Measurements from ENCODE around the gene NRG3. TPM values are rescaled to one million over a fixed set of nuclear protein-coding genes. Genes with fewer than 3 reads are reported as not detected.

Gene NRG3
- total RNA-seq, 4 donors from 2014 or later: 0.54 TPM; not detected in 3

DNA sequence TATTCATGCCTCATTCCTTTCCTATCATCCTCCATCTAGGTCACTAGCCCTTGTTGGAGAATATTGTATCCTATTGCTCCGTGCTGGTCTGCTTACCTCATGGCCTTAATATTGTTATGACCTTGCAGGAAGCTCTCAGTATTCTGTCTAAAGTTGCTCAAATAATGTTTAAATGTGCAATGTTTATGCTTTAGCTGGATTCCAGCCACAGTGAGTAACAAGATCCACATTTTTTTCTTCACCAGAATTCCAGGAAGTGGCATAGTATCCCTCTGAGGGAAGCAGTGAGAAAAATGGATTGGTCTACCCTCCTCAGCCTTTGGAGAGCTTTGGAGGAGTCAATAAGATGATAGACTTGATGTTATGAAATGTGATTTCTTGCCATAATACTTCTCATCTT lies 402.6 kb downstream of the NRG3 start:
- TF ChIP-seq POLR2AphosphoS5 (IDR thresholded peaks at IDR 0.05) (no peak), EP300 (IDR thresholded peaks at IDR 0.05) (no peak), POLR2A (IDR thresholded peaks at IDR 0.05) (no peak)
- TF ChIP-seq, protein P1, sequence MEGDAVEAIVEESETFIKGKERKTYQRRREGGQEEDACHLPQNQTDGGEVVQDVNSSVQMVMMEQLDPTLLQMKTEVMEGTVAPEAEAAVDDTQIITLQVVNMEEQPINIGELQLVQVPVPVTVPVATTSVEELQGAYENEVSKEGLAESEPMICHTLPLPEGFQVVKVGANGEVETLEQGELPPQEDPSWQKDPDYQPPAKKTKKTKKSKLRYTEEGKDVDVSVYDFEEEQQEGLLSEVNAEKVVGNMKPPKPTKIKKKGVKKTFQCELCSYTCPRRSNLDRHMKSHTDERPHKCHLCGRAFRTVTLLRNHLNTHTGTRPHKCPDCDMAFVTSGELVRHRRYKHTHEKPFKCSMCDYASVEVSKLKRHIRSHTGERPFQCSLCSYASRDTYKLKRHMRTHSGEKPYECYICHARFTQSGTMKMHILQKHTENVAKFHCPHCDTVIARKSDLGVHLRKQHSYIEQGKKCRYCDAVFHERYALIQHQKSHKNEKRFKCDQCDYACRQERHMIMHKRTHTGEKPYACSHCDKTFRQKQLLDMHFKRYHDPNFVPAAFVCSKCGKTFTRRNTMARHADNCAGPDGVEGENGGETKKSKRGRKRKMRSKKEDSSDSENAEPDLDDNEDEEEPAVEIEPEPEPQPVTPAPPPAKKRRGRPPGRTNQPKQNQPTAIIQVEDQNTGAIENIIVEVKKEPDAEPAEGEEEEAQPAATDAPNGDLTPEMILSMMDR (IDR thresholded peaks at IDR 0.05): no peak
- 60 to 71% methylated on average over 1 of the region's 1 CpG for WGBS, 2 donors (ENCODE audit: low coverage in 1 of 2)
- H3K27ac ChIP-seq: no peak overlapping the region
- no peak overlapping the region for H3K4me3 ChIP-seq
- H3K27me3 ChIP-seq: no peaks in the 10 kb centered on the region
- H3K36me3 ChIP-seq: no peaks in the 10 kb centered on the region
- no peak for ATAC-seq
- H3K4me1 ChIP-seq: no peaks in the 10 kb centered on the region
- H3K9me3 ChIP-seq: no peaks in the 10 kb centered on the region

DNA sequence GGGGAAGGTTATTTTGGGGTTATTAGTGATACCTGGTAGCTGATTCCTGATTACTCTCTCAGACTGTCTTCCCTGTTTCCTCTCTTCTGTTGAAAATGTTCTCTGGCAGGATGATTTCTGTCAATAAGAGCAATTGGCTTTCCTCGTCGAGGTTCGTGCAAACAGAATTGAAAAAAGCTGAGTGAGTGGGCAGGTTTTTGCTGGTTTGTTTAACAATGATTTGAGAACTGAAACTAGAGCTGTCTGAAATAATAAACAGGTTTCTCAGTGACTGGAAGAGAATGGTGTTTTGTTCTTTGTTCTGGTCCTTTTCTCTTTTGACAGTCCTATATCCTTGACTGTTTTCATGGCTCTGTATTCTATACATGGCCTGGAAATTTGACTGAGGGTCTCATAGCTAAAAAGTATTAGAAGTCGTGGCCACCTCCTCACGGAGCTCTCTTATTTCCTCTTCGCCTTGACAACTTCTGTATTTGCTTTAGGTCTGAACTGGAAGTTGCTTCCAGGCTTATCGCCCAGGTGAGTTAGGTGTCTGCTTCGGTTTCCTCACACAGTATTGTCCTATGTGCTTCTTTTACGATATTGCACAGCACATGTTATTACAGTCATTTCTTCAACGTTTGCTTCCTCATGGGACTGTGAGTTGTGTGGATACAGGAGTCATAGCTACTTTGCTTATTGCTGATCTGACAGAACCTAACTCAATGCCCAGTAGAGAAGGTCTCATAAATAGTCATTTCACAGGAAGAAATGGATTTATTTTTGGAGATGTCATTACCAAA lies 403.6 kb downstream of the NRG3 start:
- H3K27ac ChIP-seq: no peak overlapping the region
- no peak overlapping the region for H3K4me3 ChIP-seq
- no peaks in the 10 kb centered on the region for H3K36me3 ChIP-seq
- no peak for ATAC-seq
- H3K4me1 ChIP-seq: no peaks in the 10 kb centered on the region
- WGBS, 2 donors (ENCODE audit: low coverage in 1 of 2): 54 to 62% methylated on average over 9 to 10 of the region's 10 CpGs
- TF ChIP-seq POLR2A (IDR thresholded peaks at IDR 0.05) (no peak), POLR2AphosphoS5 (IDR thresholded peaks at IDR 0.05) (no peak)
- TF ChIP-seq, protein P1 (IDR thresholded peaks at IDR 0.05): no peak
- H3K9me3 ChIP-seq: no peaks in the 10 kb centered on the region
- H3K27me3 ChIP-seq: no peaks in the 10 kb centered on the region

DNA sequence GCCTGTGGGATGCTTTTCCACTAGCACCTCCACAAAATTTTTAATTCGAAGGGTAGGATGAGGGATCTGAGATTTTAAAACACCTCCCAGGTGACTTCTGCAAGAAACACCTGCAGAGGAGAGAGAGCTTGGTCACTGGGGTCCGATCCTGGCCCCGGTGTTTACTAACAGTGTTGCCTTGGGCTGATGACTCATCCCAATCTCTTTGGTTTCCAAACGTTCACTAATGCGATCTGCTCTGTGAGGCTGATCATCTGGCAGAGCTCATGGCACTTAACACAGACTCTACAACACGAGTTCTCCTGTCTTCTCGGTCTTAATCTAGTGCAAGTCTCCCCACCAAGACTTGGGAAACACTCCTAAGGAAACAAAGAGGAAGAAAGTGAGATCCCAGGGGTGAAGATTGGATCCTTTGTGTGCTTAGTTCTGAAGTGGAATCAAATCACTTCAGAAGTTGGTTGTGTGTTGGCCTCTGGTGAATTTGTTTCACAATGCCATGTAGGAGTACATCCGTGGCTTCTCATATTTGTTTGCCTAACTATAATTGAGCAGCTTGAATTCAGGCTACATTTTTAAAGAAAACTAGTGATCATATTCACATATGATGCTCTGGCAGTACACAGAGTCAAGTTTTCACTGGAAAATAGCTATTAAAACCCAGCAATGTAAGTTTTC lies 407.9 kb downstream of the NRG3 start:
- WGBS, 2 donors (ENCODE audit: low coverage in 1 of 2): 68 to 89% methylated on average over 1 to 6 of the region's 8 CpGs
- no peak for ATAC-seq
- TF ChIP-seq, protein P1 (IDR thresholded peaks at IDR 0.05): no peak
- TF ChIP-seq EP300 (IDR thresholded peaks at IDR 0.05) (no peak), POLR2AphosphoS5 (IDR thresholded peaks at IDR 0.05) (no peak), POLR2A (IDR thresholded peaks at IDR 0.05) (no peak)

DNA sequence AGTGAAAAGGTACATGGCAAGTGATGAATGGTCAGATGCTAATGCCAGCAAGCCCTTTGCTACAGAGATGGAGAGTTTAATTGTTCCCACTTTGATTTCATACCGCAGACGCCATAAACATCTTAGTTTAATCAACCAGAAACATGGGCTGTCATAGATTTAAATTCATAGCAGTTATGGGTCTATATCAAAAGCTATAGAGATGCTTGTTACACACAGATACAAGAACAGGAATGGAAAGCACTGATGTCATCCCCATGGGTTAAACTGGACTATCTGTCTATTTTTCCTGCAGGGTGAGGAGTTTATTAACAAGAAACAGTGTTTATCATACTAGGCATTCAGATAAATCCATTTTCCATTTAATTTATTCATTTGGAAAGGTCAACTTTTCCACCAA lies 409.2 kb downstream of the NRG3 start:
- Histone ChIP-seq H3K27me3 (no peaks in the 10 kb centered on the region), H3K4me3 (no peak overlapping the region), H3K36me3 (no peaks in the 10 kb centered on the region), H3K9me3 (no peaks in the 10 kb centered on the region), H3K4me1 (no peaks in the 10 kb centered on the region), H3K27ac (no peak overlapping the region)
- WGBS, 2 donors (ENCODE audit: low coverage in 1 of 2): 78 to 100% methylated on average over 1 to 2 of the region's 2 CpGs
- TF ChIP-seq EP300 (IDR thresholded peaks at IDR 0.05): no peak
- TF ChIP-seq POLR2AphosphoS5 (IDR thresholded peaks at IDR 0.05): no peak
- TF ChIP-seq POLR2A (IDR thresholded peaks at IDR 0.05): no peak
- TF ChIP-seq, protein P1 (IDR thresholded peaks at IDR 0.05): no peak
- ATAC-seq: no peak

More for the DNA sequence above, 407.9 kb downstream of the NRG3 start:
- Histone ChIP-seq H3K4me3 (no peak overlapping the region), H3K27me3 (no peaks in the 10 kb centered on the region), H3K36me3 (no peaks in the 10 kb centered on the region), H3K9me3 (no peaks in the 10 kb centered on the region), H3K27ac (no peak overlapping the region), H3K4me1 (no peaks in the 10 kb centered on the region)

Measured in gastroesophageal sphincter (tissue), 4 donors.